PC-3 (cell line): ENCODE data around the gene DDO.

ENCODE experiments used
- EZH2 ChIP-seq: fragments of 300-600 bp; sonication (generic); IDR thresholded peaks from one replicate; pipeline ENCODE4 v1.6.1; 2017; ENCODE audit warnings: antibody characterized with exemption, mild to moderate bottlenecking, low read length; ENCODE audit not compliant: unreplicated experiment
- EZH2phosphoT487 ChIP-seq: fragments of 300-600 bp; sonication (generic); IDR thresholded peaks from 2 replicates; pipeline ENCODE4 v1.6.1; 2018; ENCODE audit warnings: mild to moderate bottlenecking, antibody characterized with exemption, low read length, borderline replicate concordance
- TF ChIP-seq, protein P1 (sequence below): fragments of 300-600 bp; sonication (generic); conservative IDR thresholded peaks from 2 replicates; pipeline ENCODE4 v1.5.1; 2017; ENCODE audit warnings: antibody characterized with exemption, low read depth, mild to moderate bottlenecking, low read length

DNA sequence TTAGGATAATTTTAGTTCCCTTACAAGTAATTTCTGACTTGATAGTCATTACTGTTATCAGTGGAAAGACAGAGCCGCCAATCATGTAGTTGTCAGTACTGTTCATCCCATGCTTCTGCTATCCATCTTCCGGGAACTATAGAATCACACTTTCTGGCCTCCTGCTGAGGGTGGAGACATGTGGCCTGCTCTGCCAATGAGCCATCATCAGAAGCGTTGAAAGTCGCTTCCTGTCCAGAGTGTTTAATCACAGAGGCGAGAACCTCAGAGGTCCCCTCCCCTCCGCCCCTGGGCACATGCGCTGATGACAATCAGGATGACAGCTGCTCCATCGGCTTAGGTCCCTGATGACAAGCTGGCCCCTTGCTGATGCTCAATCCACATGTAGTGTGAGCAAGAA lies 3.0 kb downstream of the DDO start:
- TF ChIP-seq EZH2 = no peak
- TF ChIP-seq, protein P1, sequence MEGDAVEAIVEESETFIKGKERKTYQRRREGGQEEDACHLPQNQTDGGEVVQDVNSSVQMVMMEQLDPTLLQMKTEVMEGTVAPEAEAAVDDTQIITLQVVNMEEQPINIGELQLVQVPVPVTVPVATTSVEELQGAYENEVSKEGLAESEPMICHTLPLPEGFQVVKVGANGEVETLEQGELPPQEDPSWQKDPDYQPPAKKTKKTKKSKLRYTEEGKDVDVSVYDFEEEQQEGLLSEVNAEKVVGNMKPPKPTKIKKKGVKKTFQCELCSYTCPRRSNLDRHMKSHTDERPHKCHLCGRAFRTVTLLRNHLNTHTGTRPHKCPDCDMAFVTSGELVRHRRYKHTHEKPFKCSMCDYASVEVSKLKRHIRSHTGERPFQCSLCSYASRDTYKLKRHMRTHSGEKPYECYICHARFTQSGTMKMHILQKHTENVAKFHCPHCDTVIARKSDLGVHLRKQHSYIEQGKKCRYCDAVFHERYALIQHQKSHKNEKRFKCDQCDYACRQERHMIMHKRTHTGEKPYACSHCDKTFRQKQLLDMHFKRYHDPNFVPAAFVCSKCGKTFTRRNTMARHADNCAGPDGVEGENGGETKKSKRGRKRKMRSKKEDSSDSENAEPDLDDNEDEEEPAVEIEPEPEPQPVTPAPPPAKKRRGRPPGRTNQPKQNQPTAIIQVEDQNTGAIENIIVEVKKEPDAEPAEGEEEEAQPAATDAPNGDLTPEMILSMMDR = no peak
- TF ChIP-seq EZH2phosphoT487 = no peak
